GM23338 (cell line): ENCODE data around the gene SCFD2.

Experiments
- EZH2 ChIP-seq: fragments of 200-600 bp; sonication (generic); IDR thresholded peaks from one replicate; pipeline ENCODE4 v1.8.0; 2017; ENCODE audit warnings: antibody characterized with exemption, mild to moderate bottlenecking, low read depth; ENCODE audit not compliant: unreplicated experiment
- REST ChIP-seq: IDR thresholded peaks from one replicate; pipeline ENCODE4 v1.6.1; 2018; ENCODE audit warnings: antibody characterized with exemption; ENCODE audit not compliant: unreplicated experiment

- TF ChIP-seq EZH2 = no peak
- no peak for TF ChIP-seq REST
Measured at GRCh38 chr4:52999626-53000025, 366.2 kb downstream of the SCFD2 start.
